GM21526 (cell line): ENCODE measurements around the gene SLC25A40.
"Not testable (repeated sequence)": the region's sequence is repeated elsewhere in the genome, so short reads cannot be mapped to it uniquely, and the experiment has no call there.

Experiments used
- ATAC-seq: cut with Tn5 transposase; IDR thresholded peaks from one replicate; pipeline ENCODE4 v1.9.1; 2021; ENCODE audit warnings: moderate library complexity; ENCODE audit not compliant: unreplicated experiment, low FRiP score

Gene SLC25A40

GRCh38 chr7:87872346-87872745, 3.8 kb downstream of the SLC25A40 start:
- no peak for ATAC-seq

- no peak for ATAC-seq
These were observed 5.7 kb downstream of the SLC25A40 start for GRCh38 chr7:87870471-87870870.

GRCh38 chr7:87866533-87866932, 9.6 kb downstream of the SLC25A40 start:
- ATAC-seq: not testable (repeated sequence)

- no peak for ATAC-seq
These were observed 10.1 kb downstream of the SLC25A40 start for GRCh38 chr7:87866089-87866488.

GRCh38 chr7:87858417-87859100, 17.6 kb downstream of the SLC25A40 start:
- ATAC-seq: no peak

- ATAC-seq: no peak
These were observed 22.8 kb downstream of the SLC25A40 start for GRCh38 chr7:87853237-87853864.

- no peak for ATAC-seq
These were observed 23.9 kb downstream of the SLC25A40 start for GRCh38 chr7:87852306-87852705.

- ATAC-seq: no peak
These were observed 25.1 kb downstream of the SLC25A40 start for GRCh38 chr7:87850836-87851593.

GRCh38 chr7:87837597-87837996, 38.6 kb downstream of the SLC25A40 start:
- ATAC-seq: no peak

GRCh38 chr7:87833130-87833529, 43.0 kb downstream of the SLC25A40 start:
- ATAC-seq: no peak

GRCh38 chr7:87831097-87831496, 45.1 kb downstream of the SLC25A40 start:
- no peak for ATAC-seq

GRCh38 chr7:87828383-87828782, 47.8 kb downstream of the SLC25A40 start:
- not testable (repeated sequence) for ATAC-seq

- not testable (repeated sequence) for ATAC-seq
These were observed 50.8 kb downstream of the SLC25A40 start for GRCh38 chr7:87825369-87825768.

- ATAC-seq: not testable (repeated sequence)
These were observed 54.1 kb downstream of the SLC25A40 start for GRCh38 chr7:87822056-87822455.

- ATAC-seq: no peak
These were observed 57.8 kb downstream of the SLC25A40 start for GRCh38 chr7:87818336-87818735.

- ATAC-seq: no peak
These were observed 59.8 kb downstream of the SLC25A40 start for GRCh38 chr7:87816389-87816788.

- no peak for ATAC-seq
These were observed 65.4 kb downstream of the SLC25A40 start for GRCh38 chr7:87810726-87811125.

- ATAC-seq: no peak
These were observed 66.0 kb downstream of the SLC25A40 start for GRCh38 chr7:87810130-87810529.

- no peak for ATAC-seq
These were observed 70.0 kb downstream of the SLC25A40 start for GRCh38 chr7:87806150-87806549.

- ATAC-seq: peak; percentile 85
These were observed 78.3 kb downstream of the SLC25A40 start for GRCh38 chr7:87797798-87798403.

- no peak for ATAC-seq
These were observed 78.8 kb downstream of the SLC25A40 start for GRCh38 chr7:87797395-87797794.
